WERI-Rb-1 (cell line): Measurements from ENCODE around the gene NDRG3.
A peak's percentile ranks its signal among the peaks of the same experiment; 100 is the strongest.

Source experiments
- DNase-seq: peaks from one replicate; pipeline ENCODE4 v3.0.0-alpha.2; 2020
- H3K27ac ChIP-seq: fragments of 250-450 bp; sonication (Bioruptor Pico); 2 replicates; pipeline ENCODE4 v1.5.1; 2020; ENCODE audit warnings: mild to moderate bottlenecking, moderate library complexity
- H3K27me3 ChIP-seq: fragments of 250-450 bp; sonication (Bioruptor Pico); 2 replicates; pipeline ENCODE4 v1.5.1; 2021; ENCODE audit warnings: mild to moderate bottlenecking, low read depth, moderate library complexity; ENCODE audit not compliant: insufficient read depth, severe bottlenecking
- H3K36me3 ChIP-seq: fragments of 250-450 bp; sonication (Bioruptor Pico); 2 replicates; pipeline ENCODE4 v1.5.1; 2020; ENCODE audit warnings: mild to moderate bottlenecking, moderate library complexity
- H3K4me3 ChIP-seq: 2 replicates; pipeline ENCODE4 v1.5.1; 2011; ENCODE audit warnings: low read depth, mild to moderate bottlenecking, control low read depth, low read length
- H3K9me3 ChIP-seq: fragments of 250-450 bp; sonication (Bioruptor Pico); 2 replicates; pipeline ENCODE4 v1.5.1; 2021; ENCODE audit warnings: mild to moderate bottlenecking, moderate library complexity; ENCODE audit not compliant: severe bottlenecking
- CTCF ChIP-seq: IDR thresholded peaks from 2 replicates; pipeline ENCODE4 v1.5.1; 2011; ENCODE audit warnings: low read depth, mild to moderate bottlenecking, control low read depth, inconsistent platforms, low read length

The NDRG3 gene

GRCh38 chr20:36760647-36761046 is 14.8 kb upstream of the NDRG3 start:
- peaks cover 65% of the 10 kb centered on the region for H3K36me3 ChIP-seq
- DNase-seq: no peak
- H3K4me3 ChIP-seq: no peak overlapping the region
- H3K27ac ChIP-seq: no peak overlapping the region
- H3K9me3 ChIP-seq: no peaks in the 10 kb centered on the region
- H3K27me3 ChIP-seq: no peaks in the 10 kb centered on the region
- no peak for TF ChIP-seq CTCF

GRCh38 chr20:36758276-36758675 is 12.4 kb upstream of the NDRG3 start:
- TF ChIP-seq CTCF: no peak
- Histone ChIP-seq H3K4me3 (no peak overlapping the region), H3K9me3 (no peaks in the 10 kb centered on the region), H3K36me3 (peaks cover 76% of the 10 kb centered on the region), H3K27ac (no peak overlapping the region), H3K27me3 (no peaks in the 10 kb centered on the region)
- no peak for DNase-seq

GRCh38 chr20:36756496-36756895 is 10.6 kb upstream of the NDRG3 start:
- H3K27ac ChIP-seq: no peak overlapping the region
- no peaks in the 10 kb centered on the region for H3K9me3 ChIP-seq
- TF ChIP-seq CTCF: no peak
- no peaks in the 10 kb centered on the region for H3K27me3 ChIP-seq
- DNase-seq: no peak
- H3K36me3 ChIP-seq: peaks cover 78% of the 10 kb centered on the region
- no peak overlapping the region for H3K4me3 ChIP-seq

- peak; percentile 84 for TF ChIP-seq CTCF
- Histone ChIP-seq H3K27me3 (no peaks in the 10 kb centered on the region), H3K36me3 (peaks cover 76% of the 10 kb centered on the region), H3K9me3 (no peaks in the 10 kb centered on the region), H3K27ac (no peak overlapping the region), H3K4me3 (no peak overlapping the region)
- DNase-seq: peak; percentile 60
These were observed 8.8 kb upstream of the NDRG3 start for GRCh38 chr20:36754656-36755222.

GRCh38 chr20:36752582-36752981 is 6.7 kb upstream of the NDRG3 start:
- H3K27me3 ChIP-seq: no peaks in the 10 kb centered on the region
- H3K4me3 ChIP-seq: no peak overlapping the region
- H3K27ac ChIP-seq: no peak overlapping the region
- no peak for DNase-seq
- no peaks in the 10 kb centered on the region for H3K9me3 ChIP-seq
- no peak for TF ChIP-seq CTCF
- H3K36me3 ChIP-seq: peaks cover 59% of the 10 kb centered on the region
